BE2C (cell line): ENCODE measurements around the gene SH3GLB2.
"Not testable (repeated sequence)": the region's sequence is repeated elsewhere in the genome, so short reads cannot be mapped to it uniquely, and the experiment has no call there.

Source experiments
- DNase-seq: peaks from one replicate; pipeline ENCODE4 v3.0.0-alpha.2; 2020
- H3K27me3 ChIP-seq: fragments of 250-450 bp; sonication (Bioruptor Pico); 2 replicates; pipeline ENCODE4 v1.5.1; 2020; ENCODE audit warnings: mild to moderate bottlenecking
- H3K36me3 ChIP-seq: fragments of 250-450 bp; sonication (Bioruptor Pico); 2 replicates; pipeline ENCODE4 v1.5.1; 2020; ENCODE audit warnings: mild to moderate bottlenecking
- H3K4me1 ChIP-seq: fragments of 250-450 bp; sonication (Bioruptor Pico); 2 replicates; pipeline ENCODE4 v1.5.1; 2020
- H3K4me3 ChIP-seq: 2 replicates; pipeline ENCODE4 v1.5.1; 2011; ENCODE audit warnings: low read depth, low read length
- H3K9me3 ChIP-seq: fragments of 250-450 bp; sonication (Bioruptor Pico); 2 replicates; pipeline ENCODE4 v1.5.1; 2020
- TF ChIP-seq, protein P1 (sequence below): IDR thresholded peaks from 2 replicates; pipeline ENCODE4 v1.5.1; 2012; ENCODE audit warnings: mild to moderate bottlenecking, low read depth, low read length

Gene SH3GLB2

DNA sequence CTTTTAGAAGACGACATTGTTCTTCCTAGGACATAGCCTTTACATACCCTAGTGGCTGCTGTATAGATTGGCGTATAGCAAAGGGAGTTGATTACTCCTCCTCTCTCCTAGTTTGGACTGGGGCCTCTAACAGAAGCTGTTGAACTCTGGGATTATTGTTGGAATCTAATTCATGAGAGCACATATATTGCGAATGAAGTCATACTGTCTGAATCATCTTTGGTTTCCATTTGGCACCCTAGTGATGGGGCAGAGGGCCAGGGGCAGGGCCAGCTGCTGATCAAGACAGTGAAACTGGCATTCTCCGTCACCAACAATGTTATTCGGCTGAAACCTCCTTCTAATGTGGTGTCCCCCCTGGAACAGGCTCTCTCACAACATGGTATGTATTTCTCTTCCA is 40.3 kb downstream of the SH3GLB2 start:
- no peak for DNase-seq
- H3K4me3 ChIP-seq, result no peak overlapping the region
- TF ChIP-seq, protein P1, sequence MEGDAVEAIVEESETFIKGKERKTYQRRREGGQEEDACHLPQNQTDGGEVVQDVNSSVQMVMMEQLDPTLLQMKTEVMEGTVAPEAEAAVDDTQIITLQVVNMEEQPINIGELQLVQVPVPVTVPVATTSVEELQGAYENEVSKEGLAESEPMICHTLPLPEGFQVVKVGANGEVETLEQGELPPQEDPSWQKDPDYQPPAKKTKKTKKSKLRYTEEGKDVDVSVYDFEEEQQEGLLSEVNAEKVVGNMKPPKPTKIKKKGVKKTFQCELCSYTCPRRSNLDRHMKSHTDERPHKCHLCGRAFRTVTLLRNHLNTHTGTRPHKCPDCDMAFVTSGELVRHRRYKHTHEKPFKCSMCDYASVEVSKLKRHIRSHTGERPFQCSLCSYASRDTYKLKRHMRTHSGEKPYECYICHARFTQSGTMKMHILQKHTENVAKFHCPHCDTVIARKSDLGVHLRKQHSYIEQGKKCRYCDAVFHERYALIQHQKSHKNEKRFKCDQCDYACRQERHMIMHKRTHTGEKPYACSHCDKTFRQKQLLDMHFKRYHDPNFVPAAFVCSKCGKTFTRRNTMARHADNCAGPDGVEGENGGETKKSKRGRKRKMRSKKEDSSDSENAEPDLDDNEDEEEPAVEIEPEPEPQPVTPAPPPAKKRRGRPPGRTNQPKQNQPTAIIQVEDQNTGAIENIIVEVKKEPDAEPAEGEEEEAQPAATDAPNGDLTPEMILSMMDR, result no peak

DNA sequence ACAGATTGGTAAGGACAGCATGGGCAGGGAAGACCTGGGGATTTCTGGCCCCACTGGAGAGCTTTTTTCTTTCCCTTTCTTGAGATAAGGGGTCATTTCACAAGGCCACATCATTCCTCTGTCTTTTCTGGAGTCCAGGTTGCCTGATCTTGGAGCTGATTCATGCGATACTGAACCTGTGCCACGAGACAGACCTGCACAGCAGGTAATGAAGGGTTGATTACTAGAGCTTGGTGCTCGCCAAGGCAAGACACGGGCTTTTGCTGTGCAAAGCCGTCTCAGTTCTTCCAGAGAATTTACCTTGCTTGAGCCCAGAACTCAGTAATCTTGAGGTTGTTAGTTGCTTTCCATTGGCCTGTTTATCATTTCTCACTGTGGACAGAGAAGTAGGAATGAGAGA is 41.5 kb downstream of the SH3GLB2 start:
- Histone ChIP-seq H3K9me3 (no peaks in the 10 kb centered on the region), H3K36me3 (peaks cover 87% of the 10 kb centered on the region), H3K27me3 (no peaks in the 10 kb centered on the region), H3K4me3 (no peak overlapping the region), H3K4me1 (no peaks in the 10 kb centered on the region)
- TF ChIP-seq, protein P1, result no peak
- no peak for DNase-seq

More for the DNA sequence above, 40.3 kb downstream of the SH3GLB2 start:
- no peaks in the 10 kb centered on the region for H3K9me3 ChIP-seq
- H3K36me3 ChIP-seq, result peaks cover 81% of the 10 kb centered on the region
- no peaks in the 10 kb centered on the region for H3K27me3 ChIP-seq
- H3K4me1 ChIP-seq, result no peaks in the 10 kb centered on the region

DNA sequence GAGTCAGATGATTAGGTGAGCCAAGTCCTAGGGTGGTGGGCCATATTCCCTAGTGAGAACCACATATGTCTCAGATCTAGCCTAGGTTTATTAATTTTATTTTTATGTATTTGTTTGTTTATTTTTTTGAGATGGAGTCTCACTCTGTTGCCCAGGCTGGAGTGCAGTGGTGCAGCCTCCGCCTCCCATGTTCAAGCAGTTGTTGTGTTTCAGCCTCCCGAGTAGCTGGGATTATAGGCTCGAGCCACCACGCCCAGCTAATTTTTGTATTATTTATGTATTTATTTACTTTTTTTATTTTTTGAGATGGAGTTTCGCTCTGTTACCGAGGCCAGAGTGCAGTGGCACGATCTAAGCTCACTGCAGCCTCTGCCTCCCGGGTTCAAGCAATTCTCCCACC is 44.6 kb downstream of the SH3GLB2 start:
- TF ChIP-seq, protein P1, result no peak
- no peak for DNase-seq
- Histone ChIP-seq H3K36me3 (peaks cover 93% of the 10 kb centered on the region), H3K9me3 (no peaks in the 10 kb centered on the region), H3K4me1 (no peaks in the 10 kb centered on the region), H3K4me3 (no peak overlapping the region), H3K27me3 (no peaks in the 10 kb centered on the region)

DNA sequence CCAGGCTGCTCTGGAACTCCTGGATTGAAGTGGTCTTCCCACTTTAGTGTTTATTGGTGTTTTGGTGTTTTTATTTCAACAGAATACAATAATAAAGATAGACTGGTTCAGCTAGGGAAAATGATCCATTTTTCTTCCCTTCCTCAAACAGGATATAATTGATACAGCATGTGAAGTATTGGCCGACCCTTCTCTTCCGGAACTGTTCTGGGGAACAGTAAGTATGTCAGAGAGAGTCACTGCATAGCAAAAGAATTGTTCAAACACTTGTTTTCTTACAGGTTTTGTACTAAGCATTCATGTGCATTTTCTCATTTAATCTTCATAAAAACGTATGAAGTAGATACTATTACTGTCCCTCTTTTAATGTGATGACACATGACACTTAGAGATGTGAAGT is 49.0 kb downstream of the SH3GLB2 start:
- Histone ChIP-seq H3K4me3 (no peak overlapping the region), H3K36me3 (peaks cover 80% of the 10 kb centered on the region), H3K9me3 (no peaks in the 10 kb centered on the region), H3K4me1 (no peaks in the 10 kb centered on the region), H3K27me3 (no peaks in the 10 kb centered on the region)
- TF ChIP-seq, protein P1, result no peak
- no peak for DNase-seq

DNA sequence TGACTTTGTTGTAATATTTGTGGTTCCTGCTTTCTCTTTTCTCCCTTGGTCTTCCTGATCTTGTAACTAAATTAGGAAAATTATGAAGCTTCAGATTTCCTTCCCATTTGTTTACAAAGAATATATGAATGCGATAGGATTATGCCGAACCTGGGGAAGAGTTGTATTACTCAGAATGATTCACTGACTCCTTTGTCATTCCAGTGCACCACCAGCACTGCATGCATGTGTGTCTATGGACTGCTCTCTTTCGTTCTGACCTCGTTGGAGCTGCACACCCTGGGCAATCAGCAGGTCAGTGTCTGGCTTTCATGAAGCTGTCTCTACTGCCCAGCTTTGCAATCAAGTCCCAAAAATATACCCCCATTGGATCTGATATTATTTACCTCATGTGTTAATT is 55.2 kb downstream of the SH3GLB2 start:
- Histone ChIP-seq H3K4me1 (no peaks in the 10 kb centered on the region), H3K27me3 (no peaks in the 10 kb centered on the region), H3K4me3 (no peak overlapping the region), H3K9me3 (no peaks in the 10 kb centered on the region), H3K36me3 (peaks cover 70% of the 10 kb centered on the region)
- no peak for DNase-seq
- TF ChIP-seq, protein P1, result no peak

DNA sequence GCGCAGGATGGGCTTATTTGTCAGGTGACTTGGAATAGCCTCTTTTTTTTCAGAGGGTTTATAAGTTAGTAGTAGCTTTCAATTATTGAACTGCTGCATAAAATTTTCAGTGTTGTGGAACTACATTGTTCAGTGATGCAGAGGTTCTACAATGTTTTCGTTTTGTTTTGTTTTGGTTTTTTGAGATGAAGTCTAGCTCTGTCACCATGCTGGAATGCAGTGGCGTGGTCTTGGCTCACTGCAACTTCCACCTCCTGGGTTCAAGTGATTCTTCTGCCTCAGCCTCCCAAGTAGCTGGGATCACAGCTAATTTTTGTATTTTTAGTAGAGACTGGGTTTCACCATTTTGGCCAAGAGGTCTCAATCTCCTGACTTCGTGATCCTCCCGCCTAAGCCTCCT is 58.6 kb downstream of the SH3GLB2 start:
- Histone ChIP-seq H3K27me3 (no peaks in the 10 kb centered on the region), H3K9me3 (no peaks in the 10 kb centered on the region), H3K4me1 (no peaks in the 10 kb centered on the region), H3K4me3 (no peak overlapping the region), H3K36me3 (peaks cover 51% of the 10 kb centered on the region)
- TF ChIP-seq, protein P1, result no peak
- no peak for DNase-seq

DNA sequence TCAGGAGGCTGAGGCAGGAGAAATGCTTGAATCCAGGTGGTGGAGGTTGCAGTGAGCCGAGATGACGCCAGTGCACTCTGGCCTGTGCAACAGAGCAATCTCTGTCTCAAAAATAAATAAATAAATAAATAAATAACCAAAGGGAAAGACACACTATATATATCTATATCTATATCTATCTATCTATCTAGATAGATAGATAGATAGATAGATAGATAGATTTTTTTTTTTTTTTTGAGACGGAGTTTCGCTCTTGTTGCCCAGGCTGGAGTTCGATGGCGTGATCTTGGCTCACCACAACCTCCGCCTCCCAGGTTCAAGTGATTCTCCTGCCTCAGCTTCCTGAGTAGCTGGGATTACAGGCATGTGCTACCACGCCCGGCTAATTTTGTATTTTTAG is 66.7 kb downstream of the SH3GLB2 start:
- H3K9me3 ChIP-seq, H3K27me3 ChIP-seq, H3K4me1 ChIP-seq, H3K4me3 ChIP-seq, DNase-seq: not testable (repeated sequence)
- H3K36me3 ChIP-seq, result peaks cover 59% of the 10 kb centered on the region
